GM15510 (cell line): ENCODE data around the gene ICAM4.
A peak's percentile ranks its signal among the peaks of the same experiment; 100 is the strongest.

Experiments
- POLR2A ChIP-seq: IDR thresholded peaks from 3 replicates; pipeline ENCODE4 v1.6.1; 2011; ENCODE audit warnings: borderline replicate concordance; ENCODE audit not compliant: insufficient read length; ENCODE audit errors: extremely low read depth

ICAM4 gene

GRCh38 chr19:10293637-10294367, 7.0 kb downstream of the ICAM4 start:
- no peak for TF ChIP-seq POLR2A

GRCh38 chr19:10294368-10294697, 7.6 kb downstream of the ICAM4 start:
- TF ChIP-seq POLR2A, result no peak

DNA sequence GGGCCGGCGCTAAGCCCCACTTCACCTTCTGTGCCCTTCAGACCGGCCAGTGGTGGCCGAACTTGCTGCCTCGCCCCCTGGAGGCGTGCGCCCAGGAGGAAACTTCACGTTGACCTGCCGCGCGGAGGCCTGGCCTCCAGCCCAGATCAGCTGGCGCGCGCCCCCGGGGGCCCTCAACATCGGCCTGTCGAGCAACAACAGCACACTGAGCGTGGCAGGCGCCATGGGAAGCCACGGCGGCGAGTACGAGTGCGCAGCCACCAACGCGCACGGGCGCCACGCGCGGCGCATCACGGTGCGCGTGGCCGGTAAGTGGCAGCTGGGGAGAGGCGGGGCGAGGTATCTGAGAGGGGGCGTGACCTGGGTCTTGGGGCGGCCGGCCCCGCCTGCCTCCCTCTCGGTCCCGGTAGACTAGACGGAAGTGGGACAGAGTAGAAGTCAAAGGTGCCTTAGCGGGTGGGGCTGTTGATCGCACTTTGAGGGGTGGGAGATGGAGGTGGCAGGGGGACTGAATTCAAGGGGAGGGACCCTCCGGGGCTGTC, 8.6 kb downstream of the ICAM4 start:
- TF ChIP-seq POLR2A, result peak; percentile 58

GRCh38 chr19:10295847-10296591, 9.3 kb downstream of the ICAM4 start:
- TF ChIP-seq POLR2A, result no peak

GRCh38 chr19:10299545-10300458, 13.0 kb downstream of the ICAM4 start:
- no peak for TF ChIP-seq POLR2A

DNA sequence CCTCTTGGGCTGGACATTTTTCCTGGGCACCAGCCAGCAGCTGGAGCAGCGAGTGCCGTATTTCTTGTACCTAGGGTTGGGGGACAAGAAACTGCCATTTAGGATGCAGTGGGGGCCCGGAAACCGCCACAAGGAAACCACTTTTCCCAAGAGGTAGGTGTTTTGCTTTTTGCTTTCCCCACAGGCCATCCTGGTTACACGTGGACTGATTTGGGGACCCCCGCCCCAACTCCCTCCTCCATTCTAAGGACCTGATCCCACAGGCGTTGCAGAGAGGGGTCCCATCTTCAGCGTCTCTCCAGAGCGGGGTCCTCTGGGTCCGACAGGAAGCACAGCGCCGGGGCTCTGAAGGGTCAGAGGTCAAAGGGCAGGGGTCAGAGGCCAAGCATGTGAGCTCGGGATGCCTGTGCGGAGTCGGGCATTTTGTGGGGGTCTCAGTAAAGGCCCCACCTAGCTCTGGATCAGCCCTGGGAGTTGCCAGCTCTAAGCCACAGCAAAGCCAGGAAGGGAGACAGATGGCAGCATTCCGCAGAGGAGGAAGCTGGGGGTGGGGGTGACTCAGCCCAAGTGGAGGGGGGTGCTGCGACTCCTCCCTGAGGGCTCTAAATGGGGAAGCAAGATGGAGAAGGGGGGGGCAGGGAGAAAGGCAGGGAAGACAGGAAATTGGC, 18.5 kb downstream of the ICAM4 start:
- TF ChIP-seq POLR2A, result no peak

DNA sequence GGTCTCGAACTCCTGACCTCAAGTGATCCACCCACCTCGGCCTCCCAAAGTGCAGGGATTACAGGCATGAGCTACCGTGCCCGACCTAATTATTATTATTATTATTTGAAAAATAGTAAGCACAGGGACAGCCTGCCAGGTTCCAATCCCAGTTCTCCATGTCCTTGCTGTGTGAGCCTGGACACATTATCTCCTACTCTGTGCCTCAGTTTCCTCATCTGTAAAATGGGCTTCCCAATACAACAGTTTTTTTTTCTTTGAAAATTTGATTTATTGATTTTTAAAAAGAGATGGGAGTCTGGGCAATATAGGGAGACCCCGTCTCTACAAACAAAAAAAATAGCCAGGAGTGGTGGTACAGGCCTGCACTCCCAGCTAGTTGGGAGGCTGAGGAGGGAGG, 19.6 kb downstream of the ICAM4 start:
- no peak for TF ChIP-seq POLR2A

DNA sequence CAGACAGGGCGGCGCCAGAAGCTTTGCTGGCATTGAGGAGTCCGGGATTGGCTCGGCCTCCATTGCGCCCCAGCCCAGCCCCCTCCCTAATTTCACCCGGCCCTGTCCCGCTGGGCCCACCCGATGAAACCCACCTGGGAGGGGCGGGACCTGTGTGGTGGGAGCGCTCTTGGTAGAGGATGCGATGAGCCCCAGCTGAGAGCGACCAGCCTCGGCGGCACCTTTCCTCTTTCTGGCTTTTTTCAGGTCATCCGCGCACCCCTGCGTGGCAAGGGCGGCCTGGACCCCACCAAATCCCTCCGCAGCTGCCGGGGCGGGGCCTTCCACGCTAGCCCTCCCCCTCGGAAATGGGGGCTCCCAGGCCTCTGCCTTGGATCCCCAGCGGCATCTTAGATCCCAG, 22.7 kb downstream of the ICAM4 start, which contains the start of gene ZGLP1:
TSS of gene ZGLP1 (minus strand) at position 393 of the 400 bp plus-strand sequence.
- TF ChIP-seq POLR2A, result no peak

- peak; percentile 76 for TF ChIP-seq POLR2A
Observed at GRCh38 chr19:10315335-10316214, 28.8 kb downstream of the ICAM4 start, which contains the start of gene FDX2. TSS of gene FDX2 (minus strand) at chr19:10316015. CDS start at chr19:10315996, 19 bp downstream.

DNA sequence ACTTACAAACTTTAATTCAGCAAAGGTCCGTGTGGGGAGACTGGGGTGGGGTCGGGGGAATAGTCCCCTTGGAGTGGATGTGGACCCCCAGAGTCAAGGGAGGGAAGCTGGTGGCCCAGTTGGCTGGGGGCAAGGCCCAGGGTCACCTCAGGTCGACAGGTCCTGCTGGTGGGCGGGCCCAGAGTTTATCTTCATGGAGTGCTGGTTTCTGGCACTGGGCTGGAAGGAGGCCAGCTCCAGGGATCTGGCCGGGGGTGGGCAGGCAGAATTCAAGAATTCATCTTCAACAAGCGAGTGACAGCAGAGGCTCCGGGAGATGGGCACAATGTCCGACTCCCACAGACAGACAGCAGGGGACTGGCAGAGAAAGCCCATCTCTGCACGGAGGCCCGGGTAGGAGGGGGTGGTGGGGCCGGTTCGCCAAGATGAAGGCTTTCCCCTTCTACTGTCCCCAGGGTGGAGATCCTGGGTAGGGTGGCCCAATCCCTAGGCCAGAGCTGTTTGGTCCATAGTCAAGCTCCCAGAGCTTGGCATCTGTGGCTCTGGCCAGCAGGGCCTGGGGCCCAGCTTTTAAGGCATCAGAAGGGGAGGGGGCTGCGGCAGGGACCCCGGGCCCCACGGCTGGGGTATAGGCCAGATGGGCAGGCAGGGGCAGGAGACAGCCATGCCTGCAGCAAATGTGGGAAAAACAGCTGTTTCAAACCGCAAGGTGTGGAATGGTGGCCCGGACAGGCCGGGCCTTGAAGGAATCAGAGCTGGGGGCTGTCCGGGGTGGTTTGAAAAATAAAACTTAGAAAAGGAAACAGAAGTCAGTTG, 29.7 kb downstream of the ICAM4 start:
- no peak for TF ChIP-seq POLR2A

DNA sequence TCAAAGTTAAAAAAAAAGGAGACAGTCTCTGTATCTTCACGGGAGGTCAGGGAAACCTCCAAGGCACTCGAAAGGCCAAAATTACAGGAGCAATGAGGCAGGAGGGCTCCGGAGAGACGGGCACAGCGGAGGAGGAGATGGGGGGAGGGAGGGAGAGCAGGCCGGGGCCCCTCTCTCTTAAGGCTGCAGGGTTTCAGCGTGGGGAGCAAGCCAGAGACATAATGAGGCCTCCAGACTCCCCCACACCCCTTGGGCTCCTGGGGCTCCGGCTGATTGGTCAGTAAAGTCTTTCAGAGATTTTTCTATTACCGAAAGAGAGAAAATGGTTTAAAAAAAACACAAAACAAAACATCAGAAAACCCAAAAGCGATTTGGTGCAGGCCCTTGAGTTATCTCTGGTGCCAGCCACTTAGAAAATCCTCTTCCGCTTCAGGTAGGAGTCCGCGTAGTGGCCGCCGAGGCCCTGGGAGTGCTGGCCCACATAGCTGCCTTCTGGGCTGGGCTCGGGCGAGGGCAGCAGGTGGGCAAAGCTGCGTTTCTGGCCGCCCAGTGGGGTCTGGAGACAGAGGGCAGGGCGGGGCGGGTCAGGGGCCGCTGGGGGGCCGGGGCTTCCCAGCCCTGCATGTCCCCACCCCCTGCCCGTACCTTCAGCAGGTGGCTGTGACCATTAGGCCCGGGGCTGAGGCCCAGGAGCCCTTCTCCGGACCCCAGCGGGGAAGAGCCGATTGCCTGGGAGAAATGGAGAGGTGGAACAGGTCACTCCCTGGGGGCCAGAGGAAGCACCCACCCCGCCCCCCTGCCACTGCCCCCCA, 30.5 kb downstream of the ICAM4 start:
- TF ChIP-seq POLR2A, result no peak
